ENCODE results near the gene GLRA3.

GLRA3 gene

GRCh38 chr4:174658246-174658645, 170.8 kb downstream of the GLRA3 start:
- TF ChIP-seq CTCF (conservative IDR thresholded peaks at IDR 0.05): no peak
- no peak overlapping the region for H3K27ac ChIP-seq

GRCh38 chr4:174657472-174657871, 171.6 kb downstream of the GLRA3 start:
- no peak for TF ChIP-seq CTCF (conservative IDR thresholded peaks at IDR 0.05)
- no peak overlapping the region for H3K27ac ChIP-seq

- TF ChIP-seq CTCF (conservative IDR thresholded peaks at IDR 0.05): no peak
- no peak overlapping the region for H3K27ac ChIP-seq
Measured at GRCh38 chr4:174654634-174655033, 174.4 kb downstream of the GLRA3 start.

GRCh38 chr4:174650711-174651355, 178.2 kb downstream of the GLRA3 start:
- H3K27ac ChIP-seq: no peak overlapping the region
- TF ChIP-seq CTCF (conservative IDR thresholded peaks at IDR 0.05): no peak

GRCh38 chr4:174648812-174649211, 180.2 kb downstream of the GLRA3 start:
- TF ChIP-seq CTCF (conservative IDR thresholded peaks at IDR 0.05): no peak
- no peak overlapping the region for H3K27ac ChIP-seq

- H3K27ac ChIP-seq: no peak overlapping the region
- no peak for TF ChIP-seq CTCF (conservative IDR thresholded peaks at IDR 0.05)
Measured at GRCh38 chr4:174646326-174646725, 182.7 kb downstream of the GLRA3 start.

GRCh38 chr4:174640146-174640545, 188.9 kb downstream of the GLRA3 start:
- TF ChIP-seq CTCF (conservative IDR thresholded peaks at IDR 0.05): no peak
- no peak overlapping the region for H3K27ac ChIP-seq

All from VCaP (cell line).